HG03432 (cell line): ENCODE results near the gene CENPW.

Experiments used
- ATAC-seq: cut with Tn5 transposase; IDR thresholded peaks from one replicate; pipeline ENCODE4 v1.9.1; 2021; ENCODE audit warnings: mild to moderate bottlenecking, moderate library complexity; ENCODE audit not compliant: unreplicated experiment

CENPW gene

DNA sequence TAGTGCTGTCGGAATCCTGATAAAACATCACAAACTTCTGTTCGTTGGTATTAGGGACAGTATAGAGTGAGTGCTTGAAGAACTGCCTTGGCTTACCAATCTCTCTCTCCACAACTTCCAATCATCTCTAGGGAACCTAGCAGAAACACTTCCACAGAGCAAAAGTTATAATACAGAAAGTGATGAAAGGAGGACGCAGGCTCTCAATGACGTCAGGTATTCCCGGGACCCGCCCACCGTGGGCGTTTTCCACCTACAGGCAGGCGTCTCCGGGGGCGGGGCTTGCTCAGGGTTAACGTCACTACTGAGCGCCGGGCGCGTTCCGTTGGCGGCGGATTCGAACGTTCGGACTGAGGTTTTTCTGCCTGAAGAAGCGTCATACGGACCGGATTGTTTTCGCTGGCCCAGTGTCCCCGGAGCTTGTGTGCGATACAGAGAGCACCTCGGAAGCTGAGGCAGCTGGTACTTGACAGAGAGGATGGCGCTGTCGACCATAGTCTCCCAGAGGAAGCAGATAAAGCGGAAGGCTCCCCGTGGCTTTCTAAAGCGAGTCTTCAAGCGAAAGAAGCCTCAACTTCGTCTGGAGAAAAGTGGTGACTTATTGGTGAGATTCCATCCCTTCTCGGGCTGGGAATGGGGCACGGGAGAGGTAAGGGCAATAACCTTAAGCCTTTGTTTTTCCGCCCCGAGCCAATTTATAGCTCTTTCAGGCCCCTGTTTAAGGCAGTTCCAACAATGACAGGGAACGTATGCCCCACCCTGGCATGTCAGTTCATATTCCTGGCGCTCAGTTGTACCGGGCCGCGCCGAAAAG lies at the start of gene CENPW:
Gene CENPW, plus strand, starts transcription at position 320 of the 814 bp plus-strand sequence. Its CDS starts 159 bp downstream, at position 479.
- peak; percentile 97 for ATAC-seq

DNA sequence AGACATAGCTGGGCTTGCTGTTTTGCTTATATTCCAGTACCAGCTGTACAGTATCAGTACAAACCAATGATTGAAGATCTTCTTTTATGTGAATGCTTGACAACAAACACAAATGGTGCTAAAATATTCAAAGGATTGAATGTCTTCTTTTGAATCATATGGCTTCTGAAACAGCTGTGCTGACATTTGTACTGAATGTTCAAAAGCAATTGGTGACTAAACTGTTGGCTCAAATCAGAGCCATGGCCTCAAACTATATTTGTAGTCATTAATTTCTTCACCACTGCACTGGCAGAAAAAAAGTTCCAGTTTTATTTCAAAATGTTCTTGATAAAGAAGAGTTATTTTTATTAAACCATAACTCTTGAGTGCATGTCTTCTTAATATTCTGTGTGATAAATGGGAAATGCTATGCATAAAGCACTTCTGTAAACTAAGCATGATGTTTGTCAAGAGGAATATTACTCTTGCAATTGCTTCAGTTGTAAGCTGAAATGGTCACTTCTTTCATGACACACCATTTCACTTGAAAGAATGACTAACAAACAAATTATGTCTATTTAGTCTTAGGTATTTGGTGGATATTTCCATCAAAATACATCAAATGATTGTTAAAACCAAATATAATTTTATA lies 45.9 kb upstream of the CENPW start:
- no peak for ATAC-seq

DNA sequence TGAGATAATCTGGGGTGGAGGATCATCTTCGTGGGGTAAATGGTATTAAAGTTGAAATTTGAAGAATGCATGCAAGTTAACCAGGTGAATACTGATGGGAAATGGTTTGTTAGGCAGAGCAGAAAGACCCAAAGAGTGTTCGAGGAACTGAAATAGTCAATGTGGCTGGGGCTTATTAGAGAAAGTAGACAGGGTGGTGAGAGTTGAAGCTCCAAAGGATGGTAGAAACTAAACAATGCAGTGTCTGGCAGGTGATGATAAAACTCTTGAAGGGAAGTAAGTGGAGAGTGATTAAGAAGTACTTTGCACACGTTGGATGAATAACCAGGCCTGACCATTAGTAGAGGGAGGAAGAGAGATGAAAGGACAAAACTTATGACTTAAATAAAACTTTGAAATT lies 39.8 kb upstream of the CENPW start:
- no peak for ATAC-seq

DNA sequence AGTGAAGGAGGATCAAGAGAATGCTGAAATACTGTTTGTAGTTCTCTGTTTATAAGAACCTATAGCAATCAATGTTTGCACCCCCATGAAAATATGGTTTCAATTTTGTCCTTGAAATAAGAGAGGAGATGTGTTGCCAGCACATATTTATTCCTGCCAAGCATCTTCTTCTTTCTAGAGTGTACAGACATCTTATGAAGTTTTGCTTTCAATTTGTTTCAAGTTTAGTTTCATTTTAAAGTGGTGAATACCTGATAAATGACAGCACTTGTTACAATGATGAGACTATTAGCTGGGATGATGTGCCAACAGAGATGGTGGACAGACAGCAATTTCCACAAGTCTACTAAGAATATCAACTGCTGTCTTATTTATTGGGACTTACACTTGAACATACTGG lies 39.2 kb upstream of the CENPW start:
- peak; percentile 87 for ATAC-seq

DNA sequence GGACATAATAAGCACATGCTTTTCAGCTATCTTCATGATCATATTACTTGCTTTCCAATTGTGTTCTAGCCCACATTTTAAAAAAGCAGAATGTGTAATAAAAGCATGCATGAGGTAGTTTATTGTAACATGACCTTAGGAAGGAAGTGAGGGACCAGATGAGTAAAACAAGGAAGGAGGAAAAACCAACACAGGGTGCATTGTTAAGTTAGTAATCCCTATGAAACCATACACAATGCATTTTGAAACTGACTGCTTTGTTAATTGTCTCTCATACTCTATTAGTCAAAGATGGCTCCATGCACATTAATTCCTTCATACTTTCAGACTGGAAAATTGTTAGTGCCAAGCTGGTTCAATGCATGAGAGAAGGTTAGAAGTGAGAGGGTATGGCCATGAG lies 37.7 kb upstream of the CENPW start:
- ATAC-seq, result no peak

DNA sequence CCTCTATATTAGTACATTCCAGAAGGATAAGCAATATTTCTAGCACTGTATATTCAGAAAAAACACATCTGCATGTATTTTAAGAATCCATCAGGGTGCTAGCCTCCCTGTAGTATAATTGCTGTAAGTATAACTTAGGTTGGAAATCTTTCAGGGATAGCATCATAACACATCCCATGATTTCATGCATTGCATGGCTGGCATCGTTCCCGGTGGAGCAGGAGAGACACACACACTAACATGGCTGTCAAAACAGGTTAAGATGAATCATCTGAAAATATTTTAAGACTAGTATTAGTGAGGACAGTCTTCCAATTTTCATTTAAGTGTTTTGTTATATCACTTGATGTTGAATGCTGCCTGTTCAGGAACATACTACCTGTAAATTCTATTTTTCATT lies 32.1 kb upstream of the CENPW start:
- ATAC-seq, result no peak

DNA sequence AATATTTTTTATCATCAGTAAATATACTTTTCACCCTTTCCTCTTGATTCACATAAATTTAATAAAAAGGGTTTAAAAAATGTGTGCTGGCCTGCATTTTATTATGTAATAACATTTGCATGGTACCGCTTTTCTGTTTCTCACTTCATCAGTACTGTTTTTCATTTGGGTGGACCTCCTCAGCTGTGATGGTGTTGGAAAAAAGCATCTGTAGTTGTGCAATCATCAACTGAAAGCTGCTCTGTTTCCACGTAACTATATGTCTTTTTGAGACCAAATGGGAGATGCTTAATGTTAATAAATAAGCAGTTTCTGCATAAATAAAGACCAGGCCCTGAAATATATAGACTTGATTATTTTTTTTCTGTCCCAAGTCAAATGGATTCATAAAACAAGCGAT lies 31.6 kb upstream of the CENPW start:
- no peak for ATAC-seq

DNA sequence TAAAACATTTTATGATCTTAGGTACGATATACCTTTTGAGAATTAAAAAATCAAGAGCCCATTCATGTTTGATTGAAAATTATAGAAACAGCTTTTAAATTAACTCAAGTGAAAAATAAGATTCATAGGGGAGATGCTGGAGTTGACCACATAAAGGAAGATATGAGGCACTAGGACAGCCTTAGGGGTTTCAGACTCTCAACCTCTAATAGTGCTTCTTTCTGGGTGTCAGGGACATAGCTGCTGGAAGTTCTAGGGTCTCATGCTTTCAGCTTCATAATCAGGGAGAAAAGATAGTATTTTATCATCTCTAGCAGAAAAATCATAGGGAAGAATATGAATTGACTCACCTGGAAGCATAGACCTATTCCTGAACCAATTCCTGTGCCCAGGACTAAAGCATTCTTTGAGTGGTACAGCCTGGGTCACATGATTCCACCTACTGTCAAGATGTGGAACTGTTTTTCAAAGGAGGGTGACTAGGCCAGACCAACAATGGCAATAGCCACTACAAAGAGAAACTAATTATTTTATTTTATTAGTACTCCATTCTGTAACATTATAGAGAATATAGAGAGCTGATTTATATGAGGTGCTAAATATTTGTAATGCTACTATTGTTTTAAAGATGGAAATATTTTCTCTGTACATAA lies 27.8 kb upstream of the CENPW start:
- peak; percentile 93 for ATAC-seq

DNA sequence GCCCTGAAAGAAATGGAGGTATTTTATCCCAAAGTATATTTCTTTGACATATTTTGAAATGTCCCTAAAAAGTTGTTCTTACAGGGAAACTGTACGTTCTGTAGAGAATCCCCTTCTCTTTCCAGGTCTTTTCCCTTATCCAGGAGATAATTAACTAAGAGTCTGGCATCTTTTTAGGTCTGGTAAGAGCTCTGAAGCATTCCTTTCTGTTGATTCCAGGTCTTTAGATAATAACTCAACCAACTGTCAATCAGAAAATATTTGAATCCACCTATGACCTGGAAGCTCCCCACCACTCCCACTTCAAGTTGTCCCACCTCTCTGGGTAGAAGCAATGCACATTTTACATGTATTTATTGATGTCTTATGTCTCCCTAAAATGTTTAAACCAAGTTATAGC lies 26.0 kb upstream of the CENPW start:
- ATAC-seq, result no peak

DNA sequence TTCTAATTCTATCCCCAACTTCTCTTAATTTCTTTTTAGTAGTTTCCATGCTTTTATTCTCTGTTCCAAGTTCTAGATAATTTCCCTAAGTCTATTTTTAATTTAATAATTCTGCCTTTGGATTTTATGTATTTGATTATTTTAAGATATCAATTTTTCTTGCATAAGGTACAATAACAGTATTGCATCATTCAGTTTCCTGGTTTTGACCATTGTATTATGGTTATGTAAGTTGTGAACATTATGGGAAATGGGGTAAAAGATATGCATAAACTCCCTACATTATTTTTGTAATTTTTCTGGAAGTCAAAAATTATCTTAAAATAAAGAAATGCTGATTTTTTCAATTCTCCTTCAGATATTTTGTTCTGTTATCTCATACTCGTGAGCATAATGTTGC lies 21.1 kb upstream of the CENPW start:
- no peak for ATAC-seq

DNA sequence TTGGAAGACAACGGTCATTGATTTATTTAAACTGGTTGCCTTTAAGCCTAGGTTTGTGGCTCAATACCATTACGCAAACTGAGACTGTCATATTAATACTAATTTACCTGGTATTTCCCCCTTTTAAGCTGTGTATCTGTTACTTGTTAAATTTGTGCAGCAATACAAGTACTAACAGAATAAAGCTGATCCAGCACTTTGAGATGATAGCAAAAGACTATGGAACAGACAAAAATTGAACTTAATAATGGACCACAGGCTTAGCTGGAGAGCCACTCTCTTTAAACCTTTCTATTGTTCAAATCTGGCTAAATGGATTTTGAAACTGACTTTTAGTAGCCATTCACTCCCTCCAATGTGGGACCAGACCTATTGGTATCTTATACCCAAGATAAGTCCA lies 6.2 kb upstream of the CENPW start:
- no peak for ATAC-seq

DNA sequence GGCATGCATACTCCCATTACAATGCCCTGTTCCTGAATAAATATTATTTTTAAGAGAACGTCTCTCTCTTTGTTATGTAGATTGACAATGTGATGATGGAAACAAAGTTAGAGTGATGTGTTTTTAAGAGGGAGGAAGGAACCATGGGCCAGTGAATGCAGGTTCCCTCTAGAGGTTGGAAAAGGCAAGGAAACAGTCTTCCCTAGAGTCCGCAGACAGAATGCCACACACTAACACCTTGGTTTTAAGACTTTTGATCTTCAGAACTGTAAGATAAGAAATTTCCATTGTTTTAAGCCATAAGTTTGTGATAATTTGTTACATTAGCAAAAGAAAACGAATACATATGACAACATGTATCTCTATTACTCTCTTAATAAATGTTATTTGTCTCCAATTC lies 4.7 kb upstream of the CENPW start:
- ATAC-seq, result no peak

DNA sequence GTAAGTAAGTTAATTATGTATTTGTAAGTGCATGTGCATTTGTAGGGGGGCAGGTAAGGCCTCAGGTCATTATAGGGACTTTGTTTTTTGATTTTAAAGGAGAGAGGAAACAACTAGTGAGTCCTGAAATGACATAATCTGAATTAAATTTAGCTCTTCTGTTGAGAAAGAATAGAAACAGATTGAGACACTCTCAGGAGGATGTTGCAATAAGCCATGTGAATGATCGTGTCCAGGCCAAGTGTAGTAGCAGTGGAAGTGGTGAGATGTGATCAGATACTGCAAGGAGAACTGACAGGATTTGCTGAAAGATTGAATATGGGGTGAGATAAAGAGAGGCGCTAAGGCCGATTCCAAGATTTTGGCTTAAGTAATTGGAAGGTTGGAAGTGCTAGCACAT lies 2.6 kb upstream of the CENPW start:
- ATAC-seq, result no peak

DNA sequence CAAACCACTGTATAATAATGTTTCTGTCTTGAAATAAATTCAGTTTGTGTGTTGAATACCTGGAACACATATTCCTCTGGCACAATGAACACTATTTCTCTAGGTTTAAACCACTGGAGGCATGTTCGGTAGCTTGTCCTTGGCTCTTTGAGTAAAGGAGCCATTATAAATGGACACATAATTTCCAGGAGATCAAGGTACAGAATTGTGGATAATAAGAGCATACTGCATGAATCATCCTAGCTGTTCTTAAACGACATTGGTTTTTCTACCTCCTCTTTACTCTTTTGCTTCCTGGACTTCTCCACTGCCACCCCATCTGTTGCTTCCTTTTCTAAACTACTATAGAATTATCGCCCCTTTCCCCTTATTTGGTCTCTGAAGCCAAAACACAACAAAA lies 1.2 kb downstream of the CENPW start:
- ATAC-seq, result no peak

DNA sequence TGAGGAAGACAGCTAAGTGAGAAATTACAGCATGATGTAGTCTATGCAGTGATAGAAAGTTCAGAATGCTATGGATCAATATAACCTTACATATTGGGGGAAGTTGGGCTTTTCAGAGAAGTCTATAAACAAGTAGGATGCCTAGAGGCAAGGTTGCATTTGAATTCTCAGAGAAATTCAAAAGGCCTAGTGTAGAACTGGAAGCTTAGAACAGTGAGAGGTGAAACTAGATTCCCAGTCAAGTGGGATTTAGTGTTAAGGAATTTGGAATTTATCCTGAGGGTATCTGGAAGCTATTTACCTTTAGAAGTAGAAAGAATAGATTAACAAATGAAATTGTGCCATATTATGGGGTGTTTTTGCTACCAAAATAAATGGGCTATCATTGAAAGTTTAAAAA lies 4.3 kb downstream of the CENPW start:
- no peak for ATAC-seq

DNA sequence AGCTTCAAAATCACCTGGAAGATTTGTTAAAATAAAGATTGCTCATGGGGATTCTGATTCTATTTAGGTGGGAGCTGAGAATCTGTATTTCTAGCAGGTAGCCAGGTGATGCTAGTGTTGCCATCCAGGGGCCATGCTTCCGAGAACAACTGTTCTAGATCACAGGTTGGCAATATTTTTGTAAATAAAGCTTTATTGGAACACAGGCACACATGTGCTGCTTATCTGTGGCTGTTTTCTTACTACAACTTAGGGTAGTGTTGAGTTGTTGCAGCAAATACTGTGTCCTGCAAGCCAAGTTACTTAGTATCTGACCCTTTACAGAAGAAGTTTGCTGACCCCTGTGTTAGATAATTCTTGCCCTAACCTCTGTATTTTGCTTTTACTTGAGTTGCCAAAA lies 12.0 kb downstream of the CENPW start:
- ATAC-seq, result no peak

DNA sequence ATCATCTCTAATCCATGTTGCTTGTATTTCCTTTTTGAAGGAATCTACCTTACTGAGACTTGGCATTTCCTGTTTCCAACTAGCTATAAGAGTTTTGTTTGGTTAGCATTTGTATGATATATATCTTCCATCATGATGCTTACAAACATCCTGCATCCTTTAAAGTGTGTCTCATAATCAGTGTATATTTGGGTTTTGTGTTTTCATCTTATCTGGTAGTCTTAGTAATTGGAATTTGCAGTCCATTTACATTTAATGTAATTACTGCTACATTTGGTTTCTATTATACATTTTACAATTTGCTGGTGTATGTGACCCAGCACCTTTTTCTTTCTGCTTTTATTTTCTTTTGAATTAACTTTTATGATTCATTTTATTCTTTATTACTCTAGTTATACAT lies 12.6 kb downstream of the CENPW start:
- no peak for ATAC-seq

DNA sequence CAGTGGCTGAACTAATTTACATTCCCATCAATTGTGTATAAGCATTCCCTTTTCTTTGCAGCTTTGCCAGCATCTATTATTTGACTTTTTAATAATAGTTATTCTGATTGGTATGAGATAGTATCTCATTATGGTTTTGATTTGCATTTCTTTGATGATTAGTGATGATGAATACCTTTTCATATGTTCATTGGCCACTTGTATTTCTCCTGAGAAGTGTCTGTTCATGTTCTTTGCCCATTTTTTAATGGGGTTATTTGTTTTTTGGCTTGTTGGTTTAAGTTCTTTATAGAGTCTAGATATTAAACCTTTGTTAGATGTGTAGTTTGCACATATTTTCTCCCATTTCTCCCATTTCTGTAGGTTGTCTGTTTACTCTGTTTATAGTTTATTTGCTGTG lies 16.6 kb downstream of the CENPW start:
- ATAC-seq, result no peak

DNA sequence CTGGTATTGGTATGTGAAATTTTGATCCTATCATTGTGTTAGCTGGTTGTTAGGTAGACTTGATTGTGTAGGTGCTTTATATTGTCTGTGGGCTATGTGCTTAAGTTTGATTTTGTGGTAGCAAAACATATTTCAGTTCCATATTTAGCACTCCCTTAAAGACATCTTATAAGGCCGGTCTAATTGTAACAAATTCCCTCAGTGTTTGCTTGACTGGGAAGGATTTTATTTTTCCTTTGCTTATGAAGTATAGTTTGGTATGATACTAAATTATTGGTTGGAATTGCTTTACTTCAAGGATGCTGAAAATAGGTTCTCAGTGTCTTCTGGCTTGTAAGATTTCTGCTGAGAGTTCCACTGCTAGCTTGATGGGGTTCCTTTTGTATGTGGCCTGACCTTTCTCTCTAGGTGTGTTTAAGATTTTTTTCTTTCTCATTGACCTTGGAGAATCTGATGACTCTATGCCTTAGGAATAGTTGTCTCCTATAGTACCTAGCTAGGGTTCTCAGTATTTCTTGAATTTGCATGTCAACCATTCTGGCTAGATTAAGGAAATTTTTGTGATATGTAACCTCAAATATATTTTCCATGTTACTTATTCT lies 20.1 kb downstream of the CENPW start:
- no peak for ATAC-seq

DNA sequence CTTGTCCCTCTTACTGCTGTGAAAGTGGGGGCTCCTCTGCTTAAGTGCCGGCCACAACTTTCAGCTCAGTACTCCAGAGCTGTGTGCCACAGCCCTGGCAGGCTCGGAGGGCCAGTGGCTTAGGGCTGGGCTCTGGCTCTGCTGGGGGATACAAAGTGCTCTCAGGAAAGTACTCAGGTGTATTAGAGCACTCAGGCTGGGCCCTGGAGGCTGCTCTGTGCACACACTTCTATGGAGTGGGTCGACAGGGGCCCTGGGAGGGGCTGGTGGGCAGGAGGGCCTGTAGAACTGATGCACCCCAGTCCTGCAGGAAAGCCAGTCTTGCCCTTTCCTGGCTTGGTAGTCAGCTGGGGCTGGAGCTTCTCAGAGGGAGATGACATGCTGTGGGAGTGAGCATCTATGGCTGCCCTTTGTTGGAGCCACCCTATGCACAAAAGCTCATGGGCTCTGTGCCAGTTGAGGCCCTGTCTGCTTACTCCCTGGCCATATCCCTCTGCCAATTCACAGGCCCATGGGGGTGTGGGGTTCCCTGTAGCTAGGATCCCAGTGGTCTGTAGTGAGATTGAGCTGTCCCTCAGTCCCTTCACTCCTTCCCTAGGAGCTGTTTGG lies 22.0 kb downstream of the CENPW start:
- ATAC-seq, result no peak

DNA sequence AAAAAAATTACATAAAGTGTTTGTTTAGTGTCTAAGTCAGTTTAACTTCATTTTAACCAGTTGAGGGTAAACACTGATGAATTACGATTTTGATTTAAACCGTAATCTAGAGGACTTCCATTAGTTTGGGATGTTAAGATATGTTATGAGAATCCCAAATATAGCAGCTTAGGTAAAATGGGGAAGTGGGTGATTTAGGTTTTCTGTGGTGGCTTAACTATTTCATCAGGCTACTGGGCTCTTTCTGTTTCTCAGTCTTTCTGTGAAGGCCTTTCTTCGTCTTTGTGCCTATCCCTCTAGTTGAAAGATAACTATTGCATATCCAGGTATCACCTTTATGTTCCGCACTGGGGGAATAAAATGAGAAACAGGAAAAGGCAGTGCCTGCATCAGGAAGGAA lies 27.9 kb downstream of the CENPW start:
- no peak for ATAC-seq
